Stimulated activated effector memory CD8-positive, alpha-beta T cell treated with anti-CD3 and anti-CD28 coated beads, Interleukin-12 subunit alpha, Interleukin-12 subunit beta, amount 100 ng/mL, for 72 hours (primary cell): ENCODE results near the gene PKN3.
A peak's percentile ranks its signal among the peaks of the same experiment; 100 is the strongest.

Source experiments
- ATAC-seq: fragments of 150-1000 bp; cut with Tn5 transposase; 2 replicates; pipeline ENCODE4 v1.10.0; 2021
- DNase-seq, 2 donors: peaks; one replicate each; pipeline ENCODE4 v3.0.0; 2021 to 2022; ENCODE audit warnings: low spot score in 2 of 2
- H3K27ac Mint-ChIP-seq: one replicate; pipeline ENCODE4 v1.8.0; 2022; ENCODE audit warnings: mild to moderate bottlenecking, mixed read lengths
- H3K36me3 Mint-ChIP-seq: one replicate; pipeline ENCODE4 v1.8.0; 2022; ENCODE audit warnings: mild to moderate bottlenecking, mixed read lengths
- H3K4me1 Mint-ChIP-seq: one replicate; pipeline ENCODE4 v1.8.0; 2022; ENCODE audit warnings: mixed read lengths
- H3K4me3 Mint-ChIP-seq: one replicate; pipeline ENCODE4 v1.8.0; 2022; ENCODE audit warnings: mild to moderate bottlenecking, mixed read lengths
- H3K9me3 Mint-ChIP-seq: one replicate; pipeline ENCODE4 v1.8.0; 2022; ENCODE audit warnings: mixed read lengths

The PKN3 gene

GRCh38 chr9:128720841-128721486 lies 18.7 kb downstream of the PKN3 start:
- ATAC-seq (no peak), DNase-seq (no peak)
- H3K9me3 Mint-ChIP-seq = no peaks in the 10 kb centered on the region
- H3K36me3 Mint-ChIP-seq = peaks cover 39% of the 10 kb centered on the region
- peak overlapping the region; percentile 89 for H3K27ac Mint-ChIP-seq
- no peak overlapping the region for H3K4me3 Mint-ChIP-seq
- peaks cover 37% of the 10 kb centered on the region for H3K4me1 Mint-ChIP-seq

- H3K4me1 Mint-ChIP-seq = peaks cover 38% of the 10 kb centered on the region
- no peak for DNase-seq
- peak overlapping the region; percentile 89 for H3K27ac Mint-ChIP-seq
Measured at GRCh38 chr9:128721487-128722010, 19.2 kb downstream of the PKN3 start.

GRCh38 chr9:128722380-128723351 lies 20.4 kb downstream of the PKN3 start:
- H3K4me1 Mint-ChIP-seq = peaks cover 38% of the 10 kb centered on the region
- H3K9me3 Mint-ChIP-seq = no peaks in the 10 kb centered on the region

More at GRCh38 chr9:128721487-128722010, 19.2 kb downstream of the PKN3 start:
- Mint-ChIP-seq H3K36me3 (peaks cover 39% of the 10 kb centered on the region), H3K4me3 (peak overlapping the region; percentile 91), H3K9me3 (no peaks in the 10 kb centered on the region)
- no peak for ATAC-seq

GRCh38 chr9:128723352-128723865 lies 21.1 kb downstream of the PKN3 start:
- Mint-ChIP-seq H3K36me3 (peaks cover 39% of the 10 kb centered on the region), H3K27ac (peak overlapping the region; percentile 89), H3K9me3 (no peaks in the 10 kb centered on the region), H3K4me3 (peak overlapping the region; percentile 91), H3K4me1 (peaks cover 38% of the 10 kb centered on the region)
- DNase-seq = no peak
- ATAC-seq = no peak

More at GRCh38 chr9:128722380-128723351, 20.4 kb downstream of the PKN3 start:
- H3K36me3 Mint-ChIP-seq = peaks cover 39% of the 10 kb centered on the region
- peak overlapping the region; percentile 89 for H3K27ac Mint-ChIP-seq
- H3K4me3 Mint-ChIP-seq = peak overlapping the region; percentile 91
- ATAC-seq = no peak
- DNase-seq = no peak

- Mint-ChIP-seq H3K36me3 (peaks cover 39% of the 10 kb centered on the region), H3K9me3 (no peaks in the 10 kb centered on the region), H3K4me1 (peaks cover 38% of the 10 kb centered on the region), H3K4me3 (peak within 1 kb of the TSS; percentile 91), H3K27ac (peak within 1 kb of the TSS; percentile 89)
- DNase-seq (peak; percentile 95 to 98), ATAC-seq (peak; percentile 97)
Measured at GRCh38 chr9:128723866-128724743, 21.8 kb downstream of the PKN3 start, which contains the start of gene ZDHHC12. TSS of gene ZDHHC12 (minus strand) at chr9:128724127. CDS start at chr9:128724093, 34 bp downstream.

- peak; percentile 22 for ATAC-seq
- no peaks in the 10 kb centered on the region for H3K9me3 Mint-ChIP-seq
- H3K4me3 Mint-ChIP-seq = peak overlapping the region; percentile 91
- H3K36me3 Mint-ChIP-seq = peaks cover 34% of the 10 kb centered on the region
- peaks cover 38% of the 10 kb centered on the region for H3K4me1 Mint-ChIP-seq
- peak; percentile 22 to 77 for DNase-seq
- peak overlapping the region; percentile 89 for H3K27ac Mint-ChIP-seq
Measured at GRCh38 chr9:128724744-128725211, 22.5 kb downstream of the PKN3 start.

- peaks cover 27% of the 10 kb centered on the region for H3K4me1 Mint-ChIP-seq
- no peak overlapping the region for H3K4me3 Mint-ChIP-seq
- H3K9me3 Mint-ChIP-seq = no peaks in the 10 kb centered on the region
- no peak for DNase-seq
- H3K27ac Mint-ChIP-seq = peak overlapping the region; percentile 43
- peaks cover 29% of the 10 kb centered on the region for H3K36me3 Mint-ChIP-seq
- ATAC-seq = no peak
Measured at GRCh38 chr9:128727640-128728248, 25.4 kb downstream of the PKN3 start.

- ATAC-seq = no peak
- no peaks in the 10 kb centered on the region for H3K9me3 Mint-ChIP-seq
- peaks cover 33% of the 10 kb centered on the region for H3K36me3 Mint-ChIP-seq
- H3K4me1 Mint-ChIP-seq = peaks cover 21% of the 10 kb centered on the region
- H3K4me3 Mint-ChIP-seq = no peak overlapping the region
- H3K27ac Mint-ChIP-seq = peak overlapping the region; percentile 43
- DNase-seq = no peak
Measured at GRCh38 chr9:128728298-128728697, 26.0 kb downstream of the PKN3 start.

GRCh38 chr9:128729302-128729701 lies 27.0 kb downstream of the PKN3 start:
- no peak overlapping the region for H3K4me3 Mint-ChIP-seq
- peak overlapping the region; percentile 37 for H3K27ac Mint-ChIP-seq
- peaks cover 29% of the 10 kb centered on the region for H3K36me3 Mint-ChIP-seq
- ATAC-seq = no peak
- H3K9me3 Mint-ChIP-seq = no peaks in the 10 kb centered on the region
- no peak for DNase-seq
- peaks cover 16% of the 10 kb centered on the region for H3K4me1 Mint-ChIP-seq

- H3K27ac Mint-ChIP-seq = peak overlapping the region; percentile 37
- DNase-seq = no peak
Measured at GRCh38 chr9:128729766-128730517, 27.6 kb downstream of the PKN3 start.

GRCh38 chr9:128731093-128731492 lies 28.8 kb downstream of the PKN3 start:
- DNase-seq (no peak), ATAC-seq (no peak)
- no peak overlapping the region for H3K27ac Mint-ChIP-seq
- peaks cover 36% of the 10 kb centered on the region for H3K36me3 Mint-ChIP-seq
- no peak overlapping the region for H3K4me3 Mint-ChIP-seq
- peaks cover 8% of the 10 kb centered on the region for H3K4me1 Mint-ChIP-seq
- no peaks in the 10 kb centered on the region for H3K9me3 Mint-ChIP-seq

More at GRCh38 chr9:128729766-128730517, 27.6 kb downstream of the PKN3 start:
- no peaks in the 10 kb centered on the region for H3K9me3 Mint-ChIP-seq
- ATAC-seq = no peak
- no peak overlapping the region for H3K4me3 Mint-ChIP-seq
- H3K4me1 Mint-ChIP-seq = peaks cover 10% of the 10 kb centered on the region
- peaks cover 29% of the 10 kb centered on the region for H3K36me3 Mint-ChIP-seq

- Mint-ChIP-seq H3K27ac (no peak overlapping the region), H3K4me1 (peaks cover 7% of the 10 kb centered on the region), H3K4me3 (no peak overlapping the region), H3K36me3 (peaks cover 36% of the 10 kb centered on the region), H3K9me3 (no peaks in the 10 kb centered on the region)
- DNase-seq (no peak), ATAC-seq (no peak)
Measured at GRCh38 chr9:128731691-128732090, 29.4 kb downstream of the PKN3 start.

- peaks cover 7% of the 10 kb centered on the region for H3K4me1 Mint-ChIP-seq
- DNase-seq (no peak), ATAC-seq (no peak)
- no peak overlapping the region for H3K4me3 Mint-ChIP-seq
- H3K9me3 Mint-ChIP-seq = no peaks in the 10 kb centered on the region
- no peak overlapping the region for H3K27ac Mint-ChIP-seq
- peaks cover 44% of the 10 kb centered on the region for H3K36me3 Mint-ChIP-seq
Measured at GRCh38 chr9:128732576-128732975, 30.3 kb downstream of the PKN3 start.
